Endothelial cell of umbilical vein (primary cell): ENCODE measurements around the gene VRK1. TPM values are rescaled to one million over a fixed set of nuclear protein-coding genes. Genes with fewer than 3 reads are reported as not detected.

ENCODE experiments used
- BruUV-seq: library from RNA; stranded (reverse); fragments of 400-500 nt; replicated peaks from 2 replicates; lab custom pipeline; 2021; lab: Mats Ljungman, UMichigan
- CTCF ChIA-PET: fragments of 300-600, 350-600 bp; sonication (Branson Sonifier 250); formaldehyde crosslinking; loops from one replicate; lab custom pipeline; 2021; ENCODE audit warnings: antibody characterized with exemption, inconsistent platforms; lab: Charles Lee
- POLR2A ChIA-PET: fragments of 300-600, 350-600 bp; sonication (Branson Sonifier 250); formaldehyde crosslinking; loops from one replicate; lab custom pipeline; 2021; ENCODE audit warnings: antibody characterized with exemption, inconsistent platforms; lab: Charles Lee
- DNase-seq: peaks from one replicate; pipeline ENCODE4 v3.0.0-alpha.2; 2011; ENCODE audit warnings: low read depth, low spot score
- FAIRE-seq: peaks from 2 replicates; lab custom pipeline; 2011; peaks lifted over from hg19 to GRCh38; lab: Jason Lieb, UNC
- H2AFZ ChIP-seq: 2 replicates; pipeline ENCODE4 v1.6.0; 2012; ENCODE audit warnings: low read depth, low read length, control low read depth, inconsistent platforms
- H3K27ac ChIP-seq: 2 replicates; pipeline ENCODE4 v1.5.1; 2011; ENCODE audit warnings: low read depth, mild to moderate bottlenecking, control low read depth, low read length, moderate library complexity; ENCODE audit not compliant: insufficient read depth
- H3K27me3 ChIP-seq, 2 experiments: 2 replicates each; pipeline versions ENCODE4 v1.6.0 to v1.6.1; 2011; ENCODE audit warnings: low read length in 2 of 2, mixed read lengths in 1 of 2; ENCODE audit not compliant: control insufficient read depth in 2 of 2, insufficient read depth in 2 of 2
- H3K36me3 ChIP-seq, 2 experiments: 2 replicates in 1 of 2; 3 replicates in 1 of 2; pipeline ENCODE4 v1.5.1; 2011; ENCODE audit warnings: low read length in 2 of 2, mild to moderate bottlenecking in 1 of 2, moderate library complexity in 1 of 2; ENCODE audit not compliant: control insufficient read depth in 2 of 2, insufficient read depth in 2 of 2; ENCODE audit errors: extremely low read depth in 1 of 2
- H3K4me1 ChIP-seq: 3 replicates; pipeline ENCODE4 v1.5.1; 2011; ENCODE audit warnings: mild to moderate bottlenecking, low read length; ENCODE audit not compliant: control insufficient read depth, insufficient read depth; ENCODE audit errors: extremely low read depth
- H3K4me2 ChIP-seq: 2 replicates; pipeline ENCODE4 v1.6.1; 2011; ENCODE audit warnings: low read length, control low read depth, mixed read lengths; ENCODE audit not compliant: insufficient read depth
- H3K4me3 ChIP-seq, 3 experiments: fragments of 200-600 bp in 1 of 3; sonication (generic), shearing (Covaris generic) in 1 of 3; replicated peaks in 1 of 3; 2 replicates each; pipeline ENCODE4 v1.5.1; 2011 to 2016; ENCODE audit warnings: control low read depth in 3 of 3, low read length in 3 of 3, mild to moderate bottlenecking in 2 of 3, inconsistent platforms in 1 of 3, low read depth in 1 of 3, moderate library complexity in 1 of 3; ENCODE audit not compliant: insufficient read depth in 1 of 3
- H3K79me2 ChIP-seq: 2 replicates; pipeline ENCODE4 v1.6.0; 2012; ENCODE audit warnings: low read length, inconsistent platforms; ENCODE audit not compliant: control insufficient read depth, insufficient read depth
- H3K9ac ChIP-seq: replicated peaks from 2 replicates; pipeline ENCODE3; 2011; ENCODE audit warnings: low read length, control low read depth; ENCODE audit not compliant: insufficient read depth; ENCODE audit errors: extremely low read depth
- H3K9me1 ChIP-seq: replicated peaks from 3 replicates; pipeline ENCODE4 v1.6.0; 2011; ENCODE audit warnings: mild to moderate bottlenecking, low read length; ENCODE audit not compliant: control insufficient read depth, insufficient read depth; ENCODE audit errors: extremely low read depth
- H3K9me3 ChIP-seq: replicated peaks from 2 replicates; pipeline ENCODE4 v1.5.1; 2012; ENCODE audit warnings: low read length, inconsistent platforms; ENCODE audit not compliant: control insufficient read depth, insufficient read depth
- H4K20me1 ChIP-seq: replicated peaks from 2 replicates; pipeline ENCODE3; 2011; ENCODE audit warnings: mild to moderate bottlenecking, low read length; ENCODE audit not compliant: control insufficient read depth, insufficient read depth; ENCODE audit errors: extremely low read depth
- CTCF ChIP-seq, 2 donors: IDR thresholded peaks; 1 replicate in 1 of 2; 2 replicates in 1 of 2; pipeline ENCODE4 v1.5.1; 2011; ENCODE audit warnings: low read length in 2 of 2, mild to moderate bottlenecking in 2 of 2, moderate library complexity in 2 of 2, control low read depth in 1 of 2, inconsistent platforms in 1 of 2, low read depth in 1 of 2; ENCODE audit not compliant: insufficient read depth in 1 of 2; ENCODE audit errors: extremely low read depth in 1 of 2
- EZH2 ChIP-seq: IDR thresholded peaks from 2 replicates; pipeline ENCODE4 v1.6.1; 2012; ENCODE audit warnings: borderline replicate concordance, low read depth, mild to moderate bottlenecking, moderate library complexity, low read length, inconsistent platforms; ENCODE audit not compliant: severe bottlenecking
- FOS ChIP-seq: IDR thresholded peaks from 2 replicates; pipeline ENCODE4 v1.6.1; 2011; ENCODE audit warnings: mild to moderate bottlenecking, low read length, moderate library complexity, borderline replicate concordance; ENCODE audit not compliant: insufficient read depth
- GATA2 ChIP-seq: IDR thresholded peaks from 2 replicates; pipeline ENCODE4 v1.7.0; 2011; ENCODE audit warnings: low read depth, mild to moderate bottlenecking, moderate library complexity, mixed read lengths, low read length; ENCODE audit not compliant: insufficient read length, insufficient read depth
- JUN ChIP-seq: IDR thresholded peaks from 2 replicates; pipeline ENCODE4 v1.6.1; 2011; ENCODE audit warnings: borderline replicate concordance, low read depth; ENCODE audit not compliant: insufficient read length, insufficient read depth
- MAX ChIP-seq: IDR thresholded peaks from 2 replicates; pipeline ENCODE4 v1.6.1; 2011; ENCODE audit not compliant: insufficient read depth, insufficient read length
- MYC ChIP-seq: IDR thresholded peaks from one replicate; pipeline ENCODE4 v1.6.1; 2011; ENCODE audit warnings: mild to moderate bottlenecking, low read depth, low read length
- POLR2A ChIP-seq: IDR thresholded peaks from 2 replicates; pipeline ENCODE4 v1.6.1; 2012; ENCODE audit warnings: low read depth, mild to moderate bottlenecking, control low read depth, low read length
- POLR2AphosphoS5 ChIP-seq: IDR thresholded peaks from 2 replicates; pipeline ENCODE4 v1.6.1; 2012; ENCODE audit warnings: low read depth, mild to moderate bottlenecking, control low read depth, low read length, moderate library complexity; ENCODE audit not compliant: insufficient read depth
- dilution Hi-C: fragments of 300-500 bp; cut with MboI; formaldehyde crosslinking; loops from one replicate; pipeline ENCODE4 v1.15.0; 2019; ENCODE audit warnings: low sequenced_read_pairs; ENCODE audit not compliant: extremely low pct_ligation_motif_present
- intact Hi-C: fragments of 100-400 bp; cut with micrococcal nuclease; formaldehyde crosslinking; loops from one replicate; pipeline ENCODE4 v1.10.0; 2022
- polyA plus RNA-seq, 4 experiments: library from polyadenylated mRNA; depleted of rRNA in 3 of 4; stranded (reverse) in 3 of 4; unstranded in 1 of 4; fragments of >200 nt; gene quantifications; 2 replicates each; pipeline versions ENCODE4 v1.2.1 to v1.2.3, GENCODE V29; 2011 to 2012; ENCODE audit warnings: missing spikeins in 1 of 4
- total RNA-seq: library from RNA; stranded (reverse); gene quantifications from 2 replicates; pipeline ENCODE4 v1.2.3, GENCODE V29; 2021

The VRK1 gene
- total and polyA plus RNA-seq, 2 donors (not counting 3 experiments of a cell fraction or from before 2014, with no cell fraction given): 7.1 to 31.7 TPM

GRCh38 chr14:96792591-96792990, 4.6 kb upstream of the VRK1 start:
- BruUV-seq: no TSS peak
- no peak for DNase-seq
- Histone ChIP-seq H3K79me2 (peaks cover 1% of the 10 kb centered on the region), H4K20me1 (no peaks in the 10 kb centered on the region), H3K9me1 (no peaks in the 10 kb centered on the region), H3K4me2 (no peak overlapping the region), H3K4me3 (no peak overlapping the region), H3K27ac (no peak overlapping the region), H3K9me3 (no peaks in the 10 kb centered on the region), H2AFZ (no peak overlapping the region), H3K4me1 (no peaks in the 10 kb centered on the region), H3K9ac (no peak overlapping the region), H3K27me3 (peaks cover 0 to 2% of the 10 kb centered on the region in 2 experiments), H3K36me3 (no peaks in the 10 kb centered on the region)
- no peak for FAIRE-seq
- ChIA-PET CTCF (interaction anchor here (1.0 kb wide), 1 partner anchor 61 kb away, joined by 3 read pairs; no protein-coding TSS in a partner anchor), POLR2A (no interaction called here)
- intact Hi-C loops (no loop called here), dilution Hi-C loops (no loop called here)
- no peak for TF ChIP-seq CTCF (IDR thresholded peaks at IDR 0.05; ENCODE audit: extremely low read depth in 1 of 2, insufficient read depth in 1 of 2, low read depth in 1 of 2, low read length in 2 of 2)

GRCh38 chr14:96793547-96793946, 3.6 kb upstream of the VRK1 start:
- intact Hi-C loops: no loop called here
- Histone ChIP-seq H3K4me3 (no peak overlapping the region), H3K79me2 (peaks cover 11% of the 10 kb centered on the region), H2AFZ (no peak overlapping the region), H3K9ac (no peak overlapping the region), H3K9me3 (no peaks in the 10 kb centered on the region), H3K9me1 (no peaks in the 10 kb centered on the region), H3K4me1 (peaks cover 5% of the 10 kb centered on the region), H4K20me1 (no peaks in the 10 kb centered on the region), H3K36me3 (no peaks in the 10 kb centered on the region), H3K27me3 (peaks cover 0 to 2% of the 10 kb centered on the region in 2 experiments), H3K4me2 (no peak overlapping the region), H3K27ac (no peak overlapping the region)
- BruUV-seq: no TSS peak
- dilution Hi-C loops: no loop called here
- DNase-seq (no peak), FAIRE-seq (no peak)
- TF ChIP-seq CTCF (IDR thresholded peaks at IDR 0.05; ENCODE audit: extremely low read depth in 1 of 2, insufficient read depth in 1 of 2, low read depth in 1 of 2, low read length in 2 of 2) (no peak), POLR2AphosphoS5 (no peak), FOS (no peak), GATA2 (no peak), JUN (no peak), MYC (no peak), POLR2A (no peak), EZH2 (no peak), MAX (no peak)
- POLR2A ChIA-PET: no interaction called here
- CTCF ChIA-PET: interaction anchor here (2.1 kb wide), 1 partner anchor 59 kb away, joined by 5 read pairs; no protein-coding TSS in a partner anchor
